GM19467 (cell line): ENCODE results near the gene LMF1.
"Not testable (repeated sequence)": the region's sequence is repeated elsewhere in the genome, so short reads cannot be mapped to it uniquely, and the experiment has no call there.

ENCODE experiments used
- ATAC-seq: cut with Tn5 transposase; IDR thresholded peaks from one replicate; pipeline ENCODE4 v1.9.1; 2021; ENCODE audit warnings: mild to moderate bottlenecking, moderate library complexity; ENCODE audit not compliant: unreplicated experiment

Gene LMF1

GRCh38 chr16:898761-899682 lies 71.8 kb downstream of the LMF1 start:
- ATAC-seq: no peak

- no peak for ATAC-seq
Measured at GRCh38 chr16:898216-898615, 72.6 kb downstream of the LMF1 start.

GRCh38 chr16:897701-898100 lies 73.1 kb downstream of the LMF1 start:
- ATAC-seq: no peak

- ATAC-seq: no peak
Measured at GRCh38 chr16:897200-897543, 73.6 kb downstream of the LMF1 start.

GRCh38 chr16:896261-897199 lies 74.3 kb downstream of the LMF1 start:
- no peak for ATAC-seq

- no peak for ATAC-seq
Measured at GRCh38 chr16:895371-895770, 75.4 kb downstream of the LMF1 start.

GRCh38 chr16:894841-895240 lies 75.9 kb downstream of the LMF1 start:
- ATAC-seq: no peak

- no peak for ATAC-seq
Measured at GRCh38 chr16:894136-894535, 76.6 kb downstream of the LMF1 start.

- ATAC-seq: no peak
Measured at GRCh38 chr16:893360-893759, 77.4 kb downstream of the LMF1 start.

- ATAC-seq: no peak
Measured at GRCh38 chr16:892536-893255, 78.1 kb downstream of the LMF1 start.

- ATAC-seq: no peak
Measured at GRCh38 chr16:892006-892405, 78.8 kb downstream of the LMF1 start.

- ATAC-seq: no peak
Measured at GRCh38 chr16:891353-891740, 79.4 kb downstream of the LMF1 start.

- ATAC-seq: no peak
Measured at GRCh38 chr16:890716-891352, 80.0 kb downstream of the LMF1 start.

- ATAC-seq: no peak
Measured at GRCh38 chr16:890217-890616, 80.6 kb downstream of the LMF1 start.

- ATAC-seq: no peak
Measured at GRCh38 chr16:889586-889985, 81.2 kb downstream of the LMF1 start.

- no peak for ATAC-seq
Measured at GRCh38 chr16:888901-889570, 81.7 kb downstream of the LMF1 start.

- not testable (repeated sequence) for ATAC-seq
Measured at GRCh38 chr16:888456-888855, 82.3 kb downstream of the LMF1 start.

- no peak for ATAC-seq
Measured at GRCh38 chr16:887846-888245, 82.9 kb downstream of the LMF1 start.

GRCh38 chr16:886802-887731 lies 83.7 kb downstream of the LMF1 start:
- no peak for ATAC-seq
